Kidney epithelial cell (primary cell): ENCODE measurements around the gene ERCC6L2. TPM values are rescaled to one million over a fixed set of nuclear protein-coding genes. Genes with fewer than 3 reads are reported as not detected.

Experiments
- DNase-seq: peaks from one replicate; pipeline ENCODE4 v3.0.0-alpha.2; 2010; ENCODE audit warnings: low read depth
- H3K27me3 ChIP-seq: 2 replicates; pipeline ENCODE4 v1.6.0; 2011; ENCODE audit warnings: low read length; ENCODE audit not compliant: control insufficient read depth, insufficient read depth
- H3K36me3 ChIP-seq: 2 replicates; pipeline ENCODE4 v1.5.1; 2011; ENCODE audit warnings: low read length; ENCODE audit not compliant: control insufficient read depth, insufficient read depth
- H3K4me3 ChIP-seq: 2 replicates; pipeline ENCODE4 v1.5.1; 2011; ENCODE audit warnings: low read depth, mild to moderate bottlenecking, control low read depth, low read length
- total RNA-seq: library from RNA; depleted of rRNA; stranded (reverse); fragments of >200 nt; gene quantifications from 2 replicates; pipeline ENCODE4 v1.2.3, GENCODE V29; 2015
- TF ChIP-seq, protein P1 (sequence below): IDR thresholded peaks from 2 replicates; pipeline ENCODE4 v1.5.1; 2011; ENCODE audit warnings: mild to moderate bottlenecking, moderate library complexity, low read length, control low read depth, inconsistent platforms; ENCODE audit not compliant: insufficient read depth, poor library complexity, severe bottlenecking

The ERCC6L2 gene
- total RNA-seq, 1 donor from 2014 or later: 50.8 TPM

DNA sequence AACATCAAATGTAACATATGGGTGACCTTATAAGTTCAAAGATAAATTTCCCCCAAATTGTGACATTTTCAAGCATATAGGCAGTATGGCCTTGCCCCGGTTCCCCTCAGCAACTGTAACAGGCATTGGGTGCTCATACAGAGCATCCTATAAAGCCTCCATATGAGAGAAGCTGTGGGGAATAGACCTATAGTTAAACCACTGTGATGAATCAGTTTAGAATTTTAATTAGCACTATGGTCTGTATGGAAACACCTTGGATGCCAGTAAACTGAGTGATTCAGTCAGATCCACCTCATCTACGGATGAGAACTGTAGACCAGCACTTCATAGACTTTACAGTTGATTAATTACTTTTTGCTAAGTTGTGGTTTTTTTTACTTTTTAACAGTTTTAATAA lies 79.4 kb downstream of the ERCC6L2 start:
- no peaks in the 10 kb centered on the region for H3K36me3 ChIP-seq
- H3K4me3 ChIP-seq: no peak overlapping the region
- TF ChIP-seq, protein P1, sequence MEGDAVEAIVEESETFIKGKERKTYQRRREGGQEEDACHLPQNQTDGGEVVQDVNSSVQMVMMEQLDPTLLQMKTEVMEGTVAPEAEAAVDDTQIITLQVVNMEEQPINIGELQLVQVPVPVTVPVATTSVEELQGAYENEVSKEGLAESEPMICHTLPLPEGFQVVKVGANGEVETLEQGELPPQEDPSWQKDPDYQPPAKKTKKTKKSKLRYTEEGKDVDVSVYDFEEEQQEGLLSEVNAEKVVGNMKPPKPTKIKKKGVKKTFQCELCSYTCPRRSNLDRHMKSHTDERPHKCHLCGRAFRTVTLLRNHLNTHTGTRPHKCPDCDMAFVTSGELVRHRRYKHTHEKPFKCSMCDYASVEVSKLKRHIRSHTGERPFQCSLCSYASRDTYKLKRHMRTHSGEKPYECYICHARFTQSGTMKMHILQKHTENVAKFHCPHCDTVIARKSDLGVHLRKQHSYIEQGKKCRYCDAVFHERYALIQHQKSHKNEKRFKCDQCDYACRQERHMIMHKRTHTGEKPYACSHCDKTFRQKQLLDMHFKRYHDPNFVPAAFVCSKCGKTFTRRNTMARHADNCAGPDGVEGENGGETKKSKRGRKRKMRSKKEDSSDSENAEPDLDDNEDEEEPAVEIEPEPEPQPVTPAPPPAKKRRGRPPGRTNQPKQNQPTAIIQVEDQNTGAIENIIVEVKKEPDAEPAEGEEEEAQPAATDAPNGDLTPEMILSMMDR: no peak
- no peaks in the 10 kb centered on the region for H3K27me3 ChIP-seq
- no peak for DNase-seq

DNA sequence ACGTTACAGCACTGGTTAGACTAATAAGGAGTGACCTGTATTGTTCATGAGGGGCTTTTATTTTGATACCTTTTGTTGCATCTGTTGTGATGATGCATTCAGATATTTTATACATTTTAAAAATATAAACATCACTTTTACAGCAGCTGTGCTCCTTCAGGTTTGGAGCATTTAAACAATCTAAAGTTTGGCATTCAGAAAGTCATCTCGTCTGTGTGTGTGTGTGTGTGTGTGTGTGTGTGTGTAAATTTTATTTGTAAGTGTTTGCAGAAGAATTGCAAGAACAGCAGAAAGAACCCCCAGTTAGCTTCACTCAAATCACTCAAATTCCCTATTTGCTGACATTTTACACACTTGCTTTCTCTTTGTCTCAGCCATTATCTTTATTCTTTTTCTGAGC lies 87.4 kb downstream of the ERCC6L2 start:
- DNase-seq: no peak
- Histone ChIP-seq H3K27me3 (no peaks in the 10 kb centered on the region), H3K36me3 (no peaks in the 10 kb centered on the region), H3K4me3 (no peak overlapping the region)
- TF ChIP-seq, protein P1: no peak

DNA sequence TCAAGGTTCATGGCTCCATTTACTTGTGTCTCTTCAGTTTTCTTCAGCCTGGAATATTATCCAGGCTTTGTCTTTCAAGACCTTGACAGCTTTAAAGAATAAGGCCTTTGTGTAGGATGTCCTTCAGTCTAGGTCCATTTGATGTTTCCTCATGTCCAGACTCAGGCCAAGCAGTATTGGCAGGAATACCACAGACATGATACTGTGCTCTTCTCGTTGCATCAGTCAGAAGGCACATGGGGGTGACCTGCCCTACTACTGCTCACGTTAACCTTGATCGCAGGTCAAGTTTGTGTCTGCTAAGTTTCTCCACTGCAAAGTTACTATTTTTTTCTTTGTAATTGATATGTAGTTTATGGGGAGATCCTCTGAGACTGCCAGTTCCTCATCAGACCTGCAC lies 88.2 kb downstream of the ERCC6L2 start:
- no peak for DNase-seq
- Histone ChIP-seq H3K4me3 (no peak overlapping the region), H3K27me3 (no peaks in the 10 kb centered on the region), H3K36me3 (no peaks in the 10 kb centered on the region)
- TF ChIP-seq, protein P1: no peak

DNA sequence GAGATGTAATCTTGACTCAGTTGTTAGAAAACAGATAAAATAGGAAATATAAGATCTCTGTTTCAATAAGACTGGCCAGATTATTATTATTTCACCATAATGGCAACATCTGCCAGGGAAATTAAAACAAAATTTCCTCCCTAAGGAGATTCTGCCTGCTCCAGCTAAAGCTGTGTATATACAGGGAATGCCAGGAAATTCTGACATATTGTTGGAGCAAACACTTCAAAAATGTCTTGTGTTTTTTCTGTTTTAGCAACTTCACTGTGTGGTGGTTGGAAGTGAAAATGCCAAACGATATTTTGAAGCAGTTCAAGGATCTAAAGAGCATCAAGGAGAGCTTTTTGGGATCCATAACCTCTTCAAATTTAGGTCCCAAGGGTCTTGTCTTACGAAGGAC lies 90.8 kb downstream of the ERCC6L2 start:
- DNase-seq: no peak
- H3K4me3 ChIP-seq: no peak overlapping the region
- no peaks in the 10 kb centered on the region for H3K36me3 ChIP-seq
- TF ChIP-seq, protein P1: no peak
- no peaks in the 10 kb centered on the region for H3K27me3 ChIP-seq

DNA sequence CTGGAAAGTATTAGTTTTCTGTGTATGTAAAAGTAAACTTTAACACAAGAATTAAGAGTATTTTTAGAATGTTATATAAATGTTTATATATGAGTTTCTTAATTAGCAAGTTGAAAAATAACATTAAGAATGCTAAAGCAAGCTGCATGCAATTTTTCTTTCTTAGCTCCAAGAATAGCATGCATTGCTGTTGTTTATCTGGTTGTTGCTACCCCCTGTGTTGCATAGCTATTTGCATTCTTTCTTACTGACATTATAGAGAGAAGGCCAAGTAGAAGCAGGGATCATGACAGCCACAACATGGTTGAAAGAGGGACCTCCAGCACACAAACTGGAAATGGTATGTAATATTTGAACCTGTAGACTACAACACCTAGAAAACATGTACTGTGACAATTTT lies 94.8 kb downstream of the ERCC6L2 start:
- Histone ChIP-seq H3K36me3 (no peaks in the 10 kb centered on the region), H3K4me3 (no peak overlapping the region), H3K27me3 (no peaks in the 10 kb centered on the region)
- TF ChIP-seq, protein P1: no peak
- no peak for DNase-seq

DNA sequence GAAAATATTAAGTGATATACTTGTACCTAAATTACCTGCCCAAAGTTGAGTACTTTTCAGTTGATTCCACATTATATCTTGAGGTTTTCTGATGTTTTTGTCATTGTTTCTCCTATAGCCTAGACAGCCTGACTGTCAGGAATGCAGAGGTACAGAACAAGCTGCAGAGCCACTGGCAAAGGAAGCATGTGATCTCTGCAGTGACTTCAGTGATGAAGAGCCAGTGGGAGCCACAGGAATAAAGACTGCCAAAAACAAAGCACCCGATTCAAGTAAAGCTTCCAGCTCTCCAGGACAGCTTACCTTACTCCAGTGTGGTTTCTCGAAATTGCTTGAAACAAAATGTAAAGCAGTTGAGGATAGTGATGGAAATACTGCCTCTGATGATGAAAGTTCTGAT lies 96.3 kb downstream of the ERCC6L2 start:
- no peak for DNase-seq
- no peaks in the 10 kb centered on the region for H3K36me3 ChIP-seq
- TF ChIP-seq, protein P1: no peak
- no peaks in the 10 kb centered on the region for H3K27me3 ChIP-seq
- H3K4me3 ChIP-seq: no peak overlapping the region
